Measurements from ENCODE around the gene SYNGR3. TPM values are rescaled to one million over a fixed set of nuclear protein-coding genes. Genes with fewer than 3 reads are reported as not detected.

Gene SYNGR3
- total RNA-seq, 1 donor from 2014 or later, result 6.0 TPM

DNA sequence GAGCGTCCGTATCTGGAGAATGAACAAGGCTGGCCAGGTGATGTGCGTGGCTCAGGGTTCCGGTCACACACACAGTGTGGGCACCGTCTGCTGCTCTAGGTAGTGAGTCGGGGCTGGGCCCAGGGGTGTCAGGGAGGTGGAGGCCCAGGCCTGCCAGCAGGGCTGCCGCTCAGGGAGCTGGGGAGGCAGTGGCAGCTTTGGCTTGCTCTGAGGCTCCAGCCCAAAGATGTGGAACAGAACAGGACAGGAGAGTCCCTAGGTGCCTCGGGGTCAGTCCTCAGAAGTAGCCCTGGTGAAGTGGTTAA is 13.6 kb upstream of the SYNGR3 start:
- Histone ChIP-seq H3K27me3 (ENCODE audit: insufficient read depth, low read length) (peaks cover 15% of the 10 kb centered on the region), H3K36me3 (ENCODE audit: insufficient read depth, low read length) (peaks cover 7% of the 10 kb centered on the region), H2AFZ (ENCODE audit: low read depth, low read length) (no peak overlapping the region), H3K4me2 (ENCODE audit: low read length) (no peak overlapping the region), H3K4me3 (ENCODE audit: insufficient read depth, low read depth, low read length) (no peak overlapping the region), H3K9me3 (ENCODE audit: insufficient read depth, low read depth, low read length) (no peaks in the 10 kb centered on the region), H3K27ac (ENCODE audit: low read depth, low read length) (no peak overlapping the region), H3K4me1 (ENCODE audit: insufficient read depth, low read length) (peaks cover 10% of the 10 kb centered on the region), H4K20me1 (ENCODE audit: insufficient read depth, low read length) (peaks cover 39% of the 10 kb centered on the region), H3K79me2 (ENCODE audit: insufficient read depth, low read length) (peaks cover 31% of the 10 kb centered on the region), H3K9ac (ENCODE audit: low read length) (no peak overlapping the region)
- H3K9me3 Mint-ChIP-seq (ENCODE audit: unreplicated experiment), result no peaks in the 10 kb centered on the region
- H3K4me3 Mint-ChIP-seq (ENCODE audit: unreplicated experiment), result no peak overlapping the region
- no peak overlapping the region for H3K27ac Mint-ChIP-seq (ENCODE audit: unreplicated experiment)
- peaks cover 6% of the 10 kb centered on the region for H3K36me3 Mint-ChIP-seq (ENCODE audit: low read depth, unreplicated experiment)
- TF ChIP-seq, protein P1, sequence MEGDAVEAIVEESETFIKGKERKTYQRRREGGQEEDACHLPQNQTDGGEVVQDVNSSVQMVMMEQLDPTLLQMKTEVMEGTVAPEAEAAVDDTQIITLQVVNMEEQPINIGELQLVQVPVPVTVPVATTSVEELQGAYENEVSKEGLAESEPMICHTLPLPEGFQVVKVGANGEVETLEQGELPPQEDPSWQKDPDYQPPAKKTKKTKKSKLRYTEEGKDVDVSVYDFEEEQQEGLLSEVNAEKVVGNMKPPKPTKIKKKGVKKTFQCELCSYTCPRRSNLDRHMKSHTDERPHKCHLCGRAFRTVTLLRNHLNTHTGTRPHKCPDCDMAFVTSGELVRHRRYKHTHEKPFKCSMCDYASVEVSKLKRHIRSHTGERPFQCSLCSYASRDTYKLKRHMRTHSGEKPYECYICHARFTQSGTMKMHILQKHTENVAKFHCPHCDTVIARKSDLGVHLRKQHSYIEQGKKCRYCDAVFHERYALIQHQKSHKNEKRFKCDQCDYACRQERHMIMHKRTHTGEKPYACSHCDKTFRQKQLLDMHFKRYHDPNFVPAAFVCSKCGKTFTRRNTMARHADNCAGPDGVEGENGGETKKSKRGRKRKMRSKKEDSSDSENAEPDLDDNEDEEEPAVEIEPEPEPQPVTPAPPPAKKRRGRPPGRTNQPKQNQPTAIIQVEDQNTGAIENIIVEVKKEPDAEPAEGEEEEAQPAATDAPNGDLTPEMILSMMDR (IDR thresholded peaks at IDR 0.05; ENCODE audit: insufficient read depth, low read depth, low read length), result no peak
- no peak for TF ChIP-seq EZH2 (IDR thresholded peaks at IDR 0.05; ENCODE audit: insufficient read depth, low read length)
- no peak for FAIRE-seq
- peaks cover 3% of the 10 kb centered on the region for H3K27me3 Mint-ChIP-seq (ENCODE audit: low read depth, unreplicated experiment)
- H3K4me1 Mint-ChIP-seq (ENCODE audit: low read depth, unreplicated experiment), result peaks cover 8% of the 10 kb centered on the region
- no peak for DNase-seq (ENCODE audit: low read depth)

DNA sequence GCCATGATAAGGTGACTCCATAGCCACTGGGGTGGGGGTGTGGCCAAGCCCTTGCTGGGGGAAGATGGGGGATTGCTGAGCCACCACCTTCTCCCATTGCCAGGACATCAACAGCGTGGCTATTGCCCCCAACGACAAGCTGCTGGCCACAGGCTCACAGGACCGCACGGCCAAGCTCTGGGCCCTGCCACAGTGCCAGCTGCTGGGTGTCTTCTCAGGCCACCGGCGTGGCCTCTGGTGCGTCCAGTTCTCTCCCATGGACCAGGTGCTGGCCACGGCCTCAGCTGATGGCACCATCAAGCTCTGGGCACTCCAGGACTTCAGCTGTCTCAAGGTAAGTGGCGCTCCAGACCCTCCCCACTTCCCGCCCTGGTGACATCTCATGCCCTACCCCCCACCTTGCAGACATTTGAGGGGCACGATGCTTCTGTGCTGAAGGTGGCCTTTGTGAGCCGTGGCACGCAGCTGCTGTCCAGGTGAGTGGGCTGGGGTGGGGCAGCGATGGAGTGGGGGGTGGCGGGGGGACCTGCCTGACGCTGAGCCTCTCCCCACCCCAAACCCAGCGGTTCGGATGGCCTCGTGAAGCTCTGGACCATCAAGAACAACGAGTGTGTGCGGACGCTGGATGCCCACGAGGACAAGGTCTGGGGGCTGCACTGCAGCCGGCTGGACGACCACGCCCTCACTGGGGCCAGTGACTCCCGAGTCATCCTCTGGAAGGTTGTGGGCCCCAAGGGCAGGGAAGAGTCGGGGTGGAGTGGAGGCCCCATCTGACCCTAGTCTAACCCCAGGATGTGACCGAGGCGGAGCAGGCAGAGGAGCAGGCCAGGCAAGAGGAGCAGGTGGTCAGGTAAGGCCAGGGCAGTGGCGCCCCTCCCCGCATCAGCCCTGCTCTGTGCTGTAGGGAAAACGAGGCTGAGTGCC is 12.6 kb upstream of the SYNGR3 start:
- Mint-ChIP-seq H3K4me1 (ENCODE audit: low read depth, unreplicated experiment) (peaks cover 5% of the 10 kb centered on the region), H3K27me3 (ENCODE audit: low read depth, unreplicated experiment) (peaks cover 11% of the 10 kb centered on the region), H3K27ac (ENCODE audit: unreplicated experiment) (no peak overlapping the region), H3K4me3 (ENCODE audit: unreplicated experiment) (no peak overlapping the region), H3K36me3 (ENCODE audit: low read depth, unreplicated experiment) (peaks cover 6% of the 10 kb centered on the region), H3K9me3 (ENCODE audit: unreplicated experiment) (no peaks in the 10 kb centered on the region)
- no peak for FAIRE-seq
- DNase-seq (ENCODE audit: low read depth), result no peak
- Histone ChIP-seq H3K27me3 (ENCODE audit: insufficient read depth, low read length) (peaks cover 24% of the 10 kb centered on the region), H3K36me3 (ENCODE audit: insufficient read depth, low read length) (peaks cover 7% of the 10 kb centered on the region), H3K4me2 (ENCODE audit: low read length) (no peak overlapping the region), H3K9me3 (ENCODE audit: insufficient read depth, low read depth, low read length) (no peaks in the 10 kb centered on the region), H3K9ac (ENCODE audit: low read length) (no peak overlapping the region), H4K20me1 (ENCODE audit: insufficient read depth, low read length) (peaks cover 49% of the 10 kb centered on the region), H3K4me1 (ENCODE audit: insufficient read depth, low read length) (peaks cover 6% of the 10 kb centered on the region), H3K79me2 (ENCODE audit: insufficient read depth, low read length) (peaks cover 28% of the 10 kb centered on the region), H3K4me3 (ENCODE audit: insufficient read depth, low read depth, low read length) (no peak overlapping the region), H3K27ac (ENCODE audit: low read depth, low read length) (no peak overlapping the region), H2AFZ (ENCODE audit: low read depth, low read length) (no peak overlapping the region)
- TF ChIP-seq EZH2 (IDR thresholded peaks at IDR 0.05; ENCODE audit: insufficient read depth, low read length), result no peak
- TF ChIP-seq, protein P1 (IDR thresholded peaks at IDR 0.05; ENCODE audit: insufficient read depth, low read depth, low read length), result no peak

DNA sequence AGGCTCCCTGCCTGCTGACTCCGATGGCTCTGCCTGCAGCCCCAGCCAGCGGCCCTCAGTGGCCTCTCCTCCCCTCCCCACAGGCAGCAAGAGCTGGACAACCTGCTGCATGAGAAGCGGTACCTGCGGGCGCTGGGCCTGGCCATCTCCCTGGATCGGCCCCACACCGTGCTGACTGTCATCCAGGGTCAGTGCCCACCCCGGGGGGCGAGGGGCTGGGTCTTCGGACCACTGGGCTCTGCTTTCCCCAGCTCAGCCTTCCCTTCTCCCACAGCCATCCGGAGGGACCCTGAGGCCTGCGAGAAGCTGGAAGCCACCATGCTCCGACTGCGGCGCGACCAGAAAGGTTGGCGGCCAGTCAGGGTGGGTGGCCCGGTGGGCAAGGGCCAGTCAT is 11.9 kb upstream of the SYNGR3 start:
- H3K4me2 ChIP-seq (ENCODE audit: low read length), result no peak overlapping the region
- no peak for FAIRE-seq
- no peak for TF ChIP-seq EZH2 (IDR thresholded peaks at IDR 0.05; ENCODE audit: insufficient read depth, low read length)
- TF ChIP-seq, protein P1 (IDR thresholded peaks at IDR 0.05; ENCODE audit: insufficient read depth, low read depth, low read length), result no peak

More for the DNA sequence above, 11.9 kb upstream of the SYNGR3 start:
- peaks cover 6% of the 10 kb centered on the region for H3K36me3 Mint-ChIP-seq (ENCODE audit: low read depth, unreplicated experiment)
- Histone ChIP-seq H3K27ac (ENCODE audit: low read depth, low read length) (no peak overlapping the region), H3K9me3 (ENCODE audit: insufficient read depth, low read depth, low read length) (no peaks in the 10 kb centered on the region), H3K4me1 (ENCODE audit: insufficient read depth, low read length) (peaks cover 1% of the 10 kb centered on the region), H3K79me2 (ENCODE audit: insufficient read depth, low read length) (peaks cover 21% of the 10 kb centered on the region), H3K36me3 (ENCODE audit: insufficient read depth, low read length) (peaks cover 7% of the 10 kb centered on the region), H3K27me3 (ENCODE audit: insufficient read depth, low read length) (peaks cover 30% of the 10 kb centered on the region), H3K4me3 (ENCODE audit: insufficient read depth, low read depth, low read length) (no peak overlapping the region), H4K20me1 (ENCODE audit: insufficient read depth, low read length) (peaks cover 51% of the 10 kb centered on the region), H3K9ac (ENCODE audit: low read length) (no peak overlapping the region), H2AFZ (ENCODE audit: low read depth, low read length) (no peak overlapping the region)
- H3K27ac Mint-ChIP-seq (ENCODE audit: unreplicated experiment), result no peak overlapping the region
- H3K4me1 Mint-ChIP-seq (ENCODE audit: low read depth, unreplicated experiment), result peaks cover 2% of the 10 kb centered on the region
- H3K9me3 Mint-ChIP-seq (ENCODE audit: unreplicated experiment), result no peaks in the 10 kb centered on the region
- DNase-seq (ENCODE audit: low read depth), result no peak
- no peak overlapping the region for H3K4me3 Mint-ChIP-seq (ENCODE audit: unreplicated experiment)
- H3K27me3 Mint-ChIP-seq (ENCODE audit: low read depth, unreplicated experiment), result peaks cover 16% of the 10 kb centered on the region
